Naive B cell (primary cell): ENCODE data around the gene HNRNPC. TPM values are rescaled to one million over a fixed set of nuclear protein-coding genes. Genes with fewer than 3 reads are reported as not detected.
"Not testable (repeated sequence)": the region's sequence is repeated elsewhere in the genome, so short reads cannot be mapped to it uniquely, and the experiment has no call there.

Experiments used
- ATAC-seq, 2 donors: fragments of 150-1000 bp; cut with Tn5 transposase; 2 replicates each; pipeline ENCODE4 v1.10.0; 2021; ENCODE audit warnings: low read depth in 2 of 2, mild to moderate bottlenecking in 2 of 2, moderate library complexity in 2 of 2
- DNase-seq: peaks from one replicate; pipeline ENCODE4 v3.0.0; 2022
- H3K27ac Mint-ChIP-seq, 6 donors: one replicate each; pipeline ENCODE4 v1.8.0; 2020 to 2022; ENCODE audit warnings: mild to moderate bottlenecking in 6 of 6, mixed read lengths in 6 of 6, moderate library complexity in 5 of 6, inconsistent platforms in 2 of 6
- H3K27me3 Mint-ChIP-seq, 3 donors: one replicate each; pipeline ENCODE4 v1.8.0; 2021 to 2022; ENCODE audit warnings: mixed read lengths in 3 of 3, mild to moderate bottlenecking in 1 of 3
- H3K36me3 Mint-ChIP-seq, 2 donors: one replicate each; pipeline ENCODE4 v1.8.0; 2020 to 2022; ENCODE audit warnings: mixed read lengths in 2 of 2, inconsistent platforms in 1 of 2, mild to moderate bottlenecking in 1 of 2
- H3K4me1 Mint-ChIP-seq, 3 donors: one replicate each; pipeline ENCODE4 v1.8.0; 2020 to 2022; ENCODE audit warnings: mixed read lengths in 3 of 3, inconsistent platforms in 1 of 3, mild to moderate bottlenecking in 1 of 3, moderate library complexity in 1 of 3
- H3K4me3 Mint-ChIP-seq, 8 donors: one replicate each; pipeline ENCODE4 v1.8.0; 2020 to 2022; ENCODE audit warnings: mild to moderate bottlenecking in 8 of 8, mixed read lengths in 8 of 8, moderate library complexity in 8 of 8, inconsistent platforms in 2 of 8
- H3K9me3 Mint-ChIP-seq, 7 donors: one replicate each; pipeline ENCODE4 v1.8.0; 2020 to 2022; ENCODE audit warnings: mixed read lengths in 7 of 7, mild to moderate bottlenecking in 5 of 7, inconsistent platforms in 2 of 7, moderate library complexity in 1 of 7
- polyA plus RNA-seq, 6 donors: library from polyadenylated mRNA; unstranded; fragments of 300-500 nt; fragmentation: Illumina TruSeq; gene quantifications; one replicate each; pipeline ENCODE4 v1.2.3, GENCODE V29; 2021; ENCODE audit warnings: low read depth in 6 of 6

Gene HNRNPC
- polyA plus RNA-seq, 6 donors from 2014 or later, result 797 to 1,243 (median 873) TPM

GRCh38 chr14:21299562-21300130 is 30.4 kb upstream of the HNRNPC start:
- Mint-ChIP-seq H3K4me3 (peak overlapping the region in 1 of 8 donors; percentile 55), H3K4me1 (peaks cover 4 to 15% (median 4%) of the 10 kb centered on the region in 3 donors), H3K9me3 (no peaks in the 10 kb centered on the region), H3K27me3 (no peaks in the 10 kb centered on the region), H3K36me3 (no peaks in the 10 kb centered on the region), H3K27ac (no peak overlapping the region)
- ATAC-seq (no peak), DNase-seq (no peak)

DNA sequence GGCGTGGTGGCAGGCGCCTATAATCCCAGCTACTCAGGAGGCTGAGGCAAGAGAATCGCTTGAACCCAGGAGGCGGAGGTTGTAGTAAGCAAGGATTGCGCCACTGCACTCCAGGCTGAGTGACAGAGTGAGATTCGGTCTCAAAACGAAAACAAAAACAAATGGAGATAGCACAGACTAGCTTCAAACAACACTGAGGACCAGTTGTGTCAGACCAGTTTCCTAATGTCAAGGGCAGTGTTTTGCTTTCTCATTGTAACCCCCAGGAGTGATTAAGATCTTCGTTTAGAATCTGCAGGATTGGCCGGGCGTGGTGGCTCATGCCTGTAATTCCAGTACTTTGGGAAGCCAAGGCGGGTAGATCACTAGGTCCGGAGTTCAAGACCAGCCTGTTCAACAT is 29.1 kb upstream of the HNRNPC start:
- DNase-seq (no peak), ATAC-seq (no peak)
- Mint-ChIP-seq H3K4me1 (peaks cover 4 to 15% (median 4%) of the 10 kb centered on the region in 3 donors), H3K27me3 (no peaks in the 10 kb centered on the region), H3K27ac (no peak overlapping the region), H3K9me3 (no peaks in the 10 kb centered on the region), H3K4me3 (no peak overlapping the region), H3K36me3 (no peaks in the 10 kb centered on the region)

- H3K4me1 Mint-ChIP-seq, H3K27me3 Mint-ChIP-seq, H3K4me3 Mint-ChIP-seq, H3K9me3 Mint-ChIP-seq, ATAC-seq, H3K36me3 Mint-ChIP-seq, H3K27ac Mint-ChIP-seq, DNase-seq: not testable (repeated sequence)
These were observed 24.8 kb upstream of the HNRNPC start for GRCh38 chr14:21294026-21294425.

DNA sequence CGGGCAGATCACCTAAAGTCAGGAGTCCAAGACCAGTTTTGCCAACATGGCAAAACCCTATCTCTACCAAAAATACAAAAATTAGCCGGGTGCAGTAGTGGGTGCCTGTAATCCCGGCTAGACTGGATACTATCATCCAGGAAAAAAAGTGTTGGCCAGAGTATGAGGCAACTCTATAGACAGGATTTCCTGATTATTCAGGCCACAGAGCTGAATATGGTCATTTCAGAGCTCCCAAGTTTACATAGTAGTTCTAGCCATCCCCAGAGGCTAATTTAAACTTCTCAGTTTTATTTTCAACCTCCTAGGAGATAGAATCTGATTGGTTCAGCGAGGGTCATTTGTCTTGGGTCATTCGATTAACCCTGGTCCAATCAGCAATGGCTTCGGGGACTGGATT is 17.9 kb upstream of the HNRNPC start:
- no peak for ATAC-seq
- DNase-seq, result no peak
- Mint-ChIP-seq H3K4me3 (no peak overlapping the region), H3K4me1 (peaks cover 3 to 9% (median 5%) of the 10 kb centered on the region in 3 donors), H3K36me3 (no peaks in the 10 kb centered on the region), H3K27me3 (peaks cover 6 to 10% (median 9%) of the 10 kb centered on the region in 3 donors), H3K27ac (no peak overlapping the region), H3K9me3 (no peaks in the 10 kb centered on the region)

- not testable (repeated sequence) for H3K27me3 Mint-ChIP-seq, H3K4me1 Mint-ChIP-seq, ATAC-seq, H3K36me3 Mint-ChIP-seq, H3K9me3 Mint-ChIP-seq, DNase-seq, H3K27ac Mint-ChIP-seq
- H3K4me3 Mint-ChIP-seq, result peak overlapping the region in 1 of 8 donors; percentile 66
These were observed 17.3 kb upstream of the HNRNPC start for GRCh38 chr14:21286516-21286915.

DNA sequence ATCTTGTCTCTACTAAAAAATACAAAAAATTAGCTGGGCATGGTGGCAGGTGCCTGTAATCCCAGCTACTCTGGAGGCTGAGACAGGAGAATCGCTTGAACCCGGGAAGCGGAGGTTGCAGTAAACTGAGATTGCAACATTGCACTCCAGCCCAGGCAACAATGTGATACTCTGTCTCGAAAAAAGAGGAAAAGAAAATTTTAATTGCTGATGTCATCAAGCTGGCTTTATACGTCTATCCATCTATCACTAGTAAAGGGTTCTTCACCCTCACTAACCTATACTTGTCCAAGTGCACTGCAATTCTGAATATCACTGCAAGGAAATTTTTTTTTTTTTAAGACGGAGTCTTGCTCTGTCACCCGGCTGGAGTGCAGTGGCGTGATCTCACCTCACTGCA is 12.7 kb upstream of the HNRNPC start:
- not testable (repeated sequence) for H3K4me1 Mint-ChIP-seq, ATAC-seq, H3K27me3 Mint-ChIP-seq, H3K9me3 Mint-ChIP-seq, H3K4me3 Mint-ChIP-seq, H3K36me3 Mint-ChIP-seq, DNase-seq, H3K27ac Mint-ChIP-seq

DNA sequence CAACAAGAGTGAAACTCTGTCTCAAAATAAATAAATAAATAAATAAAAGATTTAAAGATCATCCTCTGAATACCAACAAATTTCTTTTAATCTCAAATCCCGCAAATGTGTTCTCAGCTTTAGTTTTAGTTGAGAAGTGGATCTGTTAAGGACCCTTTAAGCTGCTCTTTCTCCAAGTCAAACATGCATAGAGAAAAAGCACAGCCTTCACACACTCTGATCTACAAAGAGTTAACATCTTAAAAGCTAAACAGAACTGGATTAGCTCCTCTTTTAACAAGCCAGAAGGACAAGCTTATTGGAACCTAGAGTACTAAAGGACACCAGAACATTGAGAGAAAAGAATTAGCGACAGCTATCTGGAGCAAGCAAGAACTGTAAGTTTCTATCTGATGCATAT is 10.5 kb upstream of the HNRNPC start, which contains the start of gene RPGRIP1:
RPGRIP1 (plus strand) TSS at position 301 of the 400 bp plus-strand sequence. CDS start 7,894 bp downstream, outside the sequence.
- Mint-ChIP-seq H3K27me3 (peaks cover 0 to 6% (median 0%) of the 10 kb centered on the region in 3 donors), H3K9me3 (no peaks in the 10 kb centered on the region)
- DNase-seq, result no peak

DNA sequence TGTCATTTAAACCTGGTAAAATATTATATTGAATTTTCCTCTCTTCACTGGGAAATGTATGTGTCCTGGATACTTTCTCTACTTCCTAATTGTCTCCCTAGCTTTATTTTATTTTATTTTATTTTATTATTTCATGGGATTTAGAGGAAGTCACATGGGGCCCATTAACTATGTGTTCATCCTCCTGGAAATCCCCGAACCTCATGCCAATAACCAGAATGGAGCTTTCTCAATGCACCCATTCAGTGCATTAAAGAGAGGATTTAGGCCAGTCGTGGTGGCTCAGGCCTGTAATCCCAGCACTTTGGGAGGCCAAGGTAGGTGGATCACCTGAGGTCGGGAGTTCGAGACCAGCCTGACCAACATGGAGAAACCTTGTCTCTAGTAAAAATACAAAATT is 9.4 kb upstream of the HNRNPC start:
- Mint-ChIP-seq H3K36me3 (no peaks in the 10 kb centered on the region), H3K4me1 (no peaks in the 10 kb centered on the region), H3K9me3 (no peaks in the 10 kb centered on the region), H3K27me3 (no peaks in the 10 kb centered on the region), H3K4me3 (no peak overlapping the region), H3K27ac (no peak overlapping the region)
- DNase-seq (no peak), ATAC-seq (no peak)

More for the DNA sequence above, 10.5 kb upstream of the HNRNPC start, which contains the start of gene RPGRIP1:
- Mint-ChIP-seq H3K4me1 (no peaks in the 10 kb centered on the region), H3K36me3 (no peaks in the 10 kb centered on the region), H3K4me3 (no peak within 1 kb of the TSS), H3K27ac (no peak within 1 kb of the TSS)
- no peak for ATAC-seq

- ATAC-seq (no peak), DNase-seq (no peak)
- no peak overlapping the region for H3K4me3 Mint-ChIP-seq
- no peaks in the 10 kb centered on the region for H3K36me3 Mint-ChIP-seq
- no peaks in the 10 kb centered on the region for H3K9me3 Mint-ChIP-seq
- H3K27ac Mint-ChIP-seq, result no peak overlapping the region
- H3K27me3 Mint-ChIP-seq, result no peaks in the 10 kb centered on the region
- H3K4me1 Mint-ChIP-seq, result peaks cover 0 to under 1% (median 0%) of the 10 kb centered on the region in 3 donors
These were observed 6.1 kb upstream of the HNRNPC start for GRCh38 chr14:21275261-21275858.

DNA sequence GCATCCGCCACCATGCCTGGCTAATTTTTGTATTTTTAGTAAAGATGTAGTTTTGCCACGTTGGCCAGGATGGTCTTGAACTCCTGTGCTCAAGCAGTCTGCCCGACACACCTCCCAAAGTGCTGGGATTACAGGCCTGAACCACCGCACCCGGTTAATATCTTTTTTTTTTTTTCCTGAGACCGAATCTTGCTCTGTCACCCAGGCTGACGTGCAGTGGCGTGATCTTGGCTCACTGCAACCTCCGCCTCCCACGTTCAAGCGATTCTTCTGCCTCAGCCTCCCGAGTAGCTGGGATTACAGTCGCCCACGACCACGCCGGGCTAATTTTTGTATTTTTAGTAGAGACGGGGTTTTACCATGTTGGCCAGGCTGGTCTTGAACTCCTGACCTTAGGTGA is 3.4 kb upstream of the HNRNPC start:
- not testable (repeated sequence) for ATAC-seq, DNase-seq, H3K27me3 Mint-ChIP-seq, H3K9me3 Mint-ChIP-seq
- H3K36me3 Mint-ChIP-seq, result peaks cover 8 to 12% of the 10 kb centered on the region in 2 donors
- H3K27ac Mint-ChIP-seq, result peak overlapping the region in 1 of 6 donors; percentile 60
- peak overlapping the region in 1 of 8 donors; percentile 14 for H3K4me3 Mint-ChIP-seq
- peaks cover 9 to 18% (median 12%) of the 10 kb centered on the region in 3 donors for H3K4me1 Mint-ChIP-seq

- DNase-seq (peak; percentile 24), ATAC-seq (no peak)
- no peaks in the 10 kb centered on the region for H3K27me3 Mint-ChIP-seq
- H3K9me3 Mint-ChIP-seq, result peaks cover 0 to 2% (median 0%) of the 10 kb centered on the region in 7 donors
- H3K4me3 Mint-ChIP-seq, result peak overlapping the region; percentile 94 to 100 (median 100)
- peaks cover 15 to 18% of the 10 kb centered on the region in 2 donors for H3K36me3 Mint-ChIP-seq
- H3K4me1 Mint-ChIP-seq, result peaks cover 21 to 50% (median 37%) of the 10 kb centered on the region in 3 donors
- peak overlapping the region; percentile 99 to 100 (median 100) for H3K27ac Mint-ChIP-seq
These were observed 508 bp downstream of the HNRNPC start for GRCh38 chr14:21268617-21269251.

DNA sequence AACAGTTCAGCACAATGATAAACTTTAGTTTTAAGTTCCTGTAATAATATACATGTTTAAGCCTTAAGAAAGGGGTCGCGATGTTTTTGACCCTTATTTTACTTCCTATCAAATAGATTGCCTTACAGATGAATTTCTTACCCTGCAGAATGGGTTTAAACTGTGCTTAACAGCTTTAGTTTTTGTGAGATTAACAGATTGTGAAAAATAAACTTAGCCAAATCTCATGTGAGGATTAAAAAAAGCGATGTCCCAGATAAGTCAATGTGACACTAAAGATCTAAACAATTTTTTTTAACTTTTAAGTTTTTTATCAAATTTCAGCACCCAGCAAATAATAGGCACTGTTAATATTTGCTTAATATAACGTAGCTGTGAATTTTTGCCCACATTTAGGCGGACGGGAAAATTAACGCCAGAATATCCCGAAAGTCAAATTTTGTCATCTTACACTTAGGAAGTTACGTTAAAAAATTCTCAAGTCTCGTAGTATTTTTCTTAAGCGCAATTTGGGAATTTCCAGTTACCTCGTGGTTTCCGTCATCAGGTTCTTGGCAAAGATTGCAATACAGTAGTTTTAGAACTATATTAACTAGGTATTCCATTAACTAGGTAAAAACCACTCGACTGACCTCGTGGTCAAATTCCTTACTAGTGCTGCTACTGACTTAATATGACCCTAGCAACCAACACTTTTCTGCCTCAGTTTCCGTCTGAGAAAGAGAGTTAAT is 1.2 kb downstream of the HNRNPC start:
- Mint-ChIP-seq H3K27me3 (no peaks in the 10 kb centered on the region), H3K36me3 (peaks cover 18 to 22% of the 10 kb centered on the region in 2 donors), H3K27ac (peak overlapping the region; percentile 85 to 100 (median 100)), H3K4me3 (peak overlapping the region; percentile 94 to 100 (median 100)), H3K4me1 (peaks cover 28 to 56% (median 44%) of the 10 kb centered on the region in 3 donors), H3K9me3 (peaks cover 0 to 2% (median 0%) of the 10 kb centered on the region in 7 donors)
- DNase-seq (no peak), ATAC-seq (no peak)

- DNase-seq (no peak), ATAC-seq (no peak)
- H3K4me3 Mint-ChIP-seq, result peak overlapping the region; percentile 78 to 100 (median 100)
- no peaks in the 10 kb centered on the region for H3K27me3 Mint-ChIP-seq
- H3K9me3 Mint-ChIP-seq, result peaks cover 0 to 2% (median 0%) of the 10 kb centered on the region in 7 donors
- H3K27ac Mint-ChIP-seq, result peak overlapping the region; percentile 74 to 99 (median 93)
- peaks cover 22 to 24% of the 10 kb centered on the region in 2 donors for H3K36me3 Mint-ChIP-seq
- peaks cover 31 to 59% (median 48%) of the 10 kb centered on the region in 3 donors for H3K4me1 Mint-ChIP-seq
These were observed 1.8 kb downstream of the HNRNPC start for GRCh38 chr14:21267431-21267845.
